Vagina (tissue), 2 donors: ENCODE data around the gene CTDSPL. TPM values are rescaled to one million over a fixed set of nuclear protein-coding genes. Genes with fewer than 3 reads are reported as not detected.
A peak's percentile ranks its signal among the peaks of the same experiment; 100 is the strongest.

ENCODE experiments used
- DNase-seq, 2 donors: peaks; one replicate each; pipeline ENCODE4 v3.0.0-alpha.2; 2017; ENCODE audit errors: extremely low spot score in 2 of 2
- H3K27ac ChIP-seq: fragments of 200-600 bp; sonication (generic); one replicate; pipeline ENCODE4 v1.5.1; 2019
- H3K27me3 ChIP-seq: fragments of 200-600 bp; sonication (generic); one replicate; pipeline ENCODE4 v1.5.1; 2019
- H3K36me3 ChIP-seq, 2 donors: fragments of 200-600 bp; sonication (generic); one replicate each; pipeline ENCODE4 v1.5.1; 2017 to 2019
- H3K4me1 ChIP-seq: fragments of 200-600 bp; sonication (generic); one replicate; pipeline ENCODE4 v1.5.1; 2019
- H3K4me3 ChIP-seq, 2 donors: fragments of 200-600 bp; sonication (generic); 1 replicate in 1 of 2; 2 replicates in 1 of 2; pipeline ENCODE4 v1.5.1; 2016 to 2019
- H3K9me3 ChIP-seq: fragments of 200-600 bp; sonication (generic); one replicate; pipeline ENCODE4 v1.5.1; 2019
- POLR2A ChIP-seq, 2 donors: fragments of 450-650 bp; IDR thresholded peaks; one replicate each; pipeline ENCODE4 v1.6.1; 2017; ENCODE audit warnings: antibody characterized with exemption in 2 of 2, mild to moderate bottlenecking in 2 of 2, moderate library complexity in 2 of 2
- POLR2AphosphoS5 ChIP-seq, 2 donors: sonication (generic); formaldehyde crosslinking; IDR thresholded peaks; one replicate each; pipeline ENCODE4 v1.9.0; 2017; ENCODE audit warnings: antibody characterized with exemption in 2 of 2, mild to moderate bottlenecking in 2 of 2, low read depth in 1 of 2; ENCODE audit not compliant: insufficient read depth in 1 of 2
- intact Hi-C: fragments of 100-400 bp; cut with DNase I; formaldehyde crosslinking; loops from one replicate; pipeline ENCODE4 v1.15.1; 2023
- total RNA-seq: library from RNA; depleted of rRNA; stranded (reverse); fragments of >200 nt; gene quantifications from one replicate; pipeline ENCODE4 v1.2.3, GENCODE V29; 2016
- TF ChIP-seq, protein P1 (sequence below), 3 experiments: fragments of 450-650 bp in 2 of 3; fragments of 200-600 bp in 1 of 3; sonication (generic) in 1 of 3; IDR thresholded peaks; one replicate each; pipeline ENCODE4 v1.5.1; 2017 to 2019; ENCODE audit warnings: antibody characterized with exemption in 3 of 3, mild to moderate bottlenecking in 2 of 3, moderate library complexity in 2 of 3

CTDSPL gene
- total RNA-seq, 1 donor from 2014 or later, result 28.0 TPM

- TF ChIP-seq, protein P1, sequence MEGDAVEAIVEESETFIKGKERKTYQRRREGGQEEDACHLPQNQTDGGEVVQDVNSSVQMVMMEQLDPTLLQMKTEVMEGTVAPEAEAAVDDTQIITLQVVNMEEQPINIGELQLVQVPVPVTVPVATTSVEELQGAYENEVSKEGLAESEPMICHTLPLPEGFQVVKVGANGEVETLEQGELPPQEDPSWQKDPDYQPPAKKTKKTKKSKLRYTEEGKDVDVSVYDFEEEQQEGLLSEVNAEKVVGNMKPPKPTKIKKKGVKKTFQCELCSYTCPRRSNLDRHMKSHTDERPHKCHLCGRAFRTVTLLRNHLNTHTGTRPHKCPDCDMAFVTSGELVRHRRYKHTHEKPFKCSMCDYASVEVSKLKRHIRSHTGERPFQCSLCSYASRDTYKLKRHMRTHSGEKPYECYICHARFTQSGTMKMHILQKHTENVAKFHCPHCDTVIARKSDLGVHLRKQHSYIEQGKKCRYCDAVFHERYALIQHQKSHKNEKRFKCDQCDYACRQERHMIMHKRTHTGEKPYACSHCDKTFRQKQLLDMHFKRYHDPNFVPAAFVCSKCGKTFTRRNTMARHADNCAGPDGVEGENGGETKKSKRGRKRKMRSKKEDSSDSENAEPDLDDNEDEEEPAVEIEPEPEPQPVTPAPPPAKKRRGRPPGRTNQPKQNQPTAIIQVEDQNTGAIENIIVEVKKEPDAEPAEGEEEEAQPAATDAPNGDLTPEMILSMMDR (IDR thresholded peaks at IDR 0.05), result no peak
- TF ChIP-seq POLR2A (IDR thresholded peaks at IDR 0.05), result no peak
- no peak for TF ChIP-seq POLR2AphosphoS5 (IDR thresholded peaks at IDR 0.05; ENCODE audit: insufficient read depth in 1 of 2, low read depth in 1 of 2)
- Histone ChIP-seq H3K27ac (no peak overlapping the region), H3K4me1 (peaks cover 32% of the 10 kb centered on the region), H3K36me3 (no peaks in the 10 kb centered on the region), H3K9me3 (no peaks in the 10 kb centered on the region), H3K27me3 (no peaks in the 10 kb centered on the region), H3K4me3 (no peak overlapping the region)
- intact Hi-C loops, result no loop called here
- DNase-seq, result no peak
Observed at GRCh38 chr3:37916685-37917084, 55.0 kb downstream of the CTDSPL start.

GRCh38 chr3:37918627-37919026 is 56.9 kb downstream of the CTDSPL start:
- H3K27ac ChIP-seq, result no peak overlapping the region
- H3K36me3 ChIP-seq, result no peaks in the 10 kb centered on the region
- H3K9me3 ChIP-seq, result no peaks in the 10 kb centered on the region
- no peak overlapping the region for H3K4me3 ChIP-seq
- DNase-seq, result no peak
- H3K27me3 ChIP-seq, result no peaks in the 10 kb centered on the region
- H3K4me1 ChIP-seq, result peaks cover 43% of the 10 kb centered on the region
- TF ChIP-seq, protein P1 (IDR thresholded peaks at IDR 0.05), result no peak
- TF ChIP-seq POLR2A (IDR thresholded peaks at IDR 0.05) (no peak), POLR2AphosphoS5 (IDR thresholded peaks at IDR 0.05; ENCODE audit: insufficient read depth in 1 of 2, low read depth in 1 of 2) (no peak)
- intact Hi-C loops, result no loop called here

DNA sequence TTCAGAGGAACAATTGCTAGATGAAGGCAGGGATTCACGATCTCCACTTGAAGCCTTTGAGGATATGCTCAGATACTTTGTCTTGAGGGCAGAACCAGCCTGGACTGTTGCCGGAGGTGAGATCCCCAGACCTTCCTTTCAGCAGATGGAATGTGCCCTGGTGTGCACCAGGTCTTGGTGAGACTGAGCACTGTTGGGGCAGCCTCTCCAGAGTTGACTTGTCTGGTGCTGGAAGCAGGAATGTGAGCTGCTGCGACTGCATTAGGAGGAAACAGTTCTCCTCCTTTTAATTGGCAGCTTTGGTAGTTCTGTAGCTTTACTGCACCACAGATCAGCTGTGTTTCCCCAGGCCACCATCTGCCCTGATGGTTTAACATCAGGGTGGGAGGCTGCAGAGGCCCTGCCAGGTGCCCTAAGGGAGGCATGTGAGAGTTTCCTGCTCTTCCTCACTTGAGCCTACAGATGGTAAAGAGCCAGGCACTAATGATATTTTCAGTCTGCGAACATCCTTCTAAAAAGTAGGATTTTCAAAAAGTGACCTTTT is 58.5 kb downstream of the CTDSPL start:
- H3K4me3 ChIP-seq, result no peak overlapping the region
- no peak overlapping the region for H3K27ac ChIP-seq
- TF ChIP-seq POLR2AphosphoS5 (IDR thresholded peaks at IDR 0.05; ENCODE audit: insufficient read depth in 1 of 2, low read depth in 1 of 2) (no peak), POLR2A (IDR thresholded peaks at IDR 0.05) (no peak)
- TF ChIP-seq, protein P1 (IDR thresholded peaks at IDR 0.05), result no peak
- peaks cover 59% of the 10 kb centered on the region for H3K4me1 ChIP-seq
- intact Hi-C loops, result no loop called here
- no peaks in the 10 kb centered on the region for H3K9me3 ChIP-seq
- H3K36me3 ChIP-seq, result no peaks in the 10 kb centered on the region
- no peak for DNase-seq
- no peaks in the 10 kb centered on the region for H3K27me3 ChIP-seq

GRCh38 chr3:37921025-37921424 is 59.3 kb downstream of the CTDSPL start:
- Histone ChIP-seq H3K4me3 (no peak overlapping the region), H3K36me3 (no peaks in the 10 kb centered on the region), H3K27me3 (no peaks in the 10 kb centered on the region), H3K27ac (no peak overlapping the region), H3K4me1 (peaks cover 61% of the 10 kb centered on the region), H3K9me3 (no peaks in the 10 kb centered on the region)
- no peak for TF ChIP-seq POLR2AphosphoS5 (IDR thresholded peaks at IDR 0.05; ENCODE audit: insufficient read depth in 1 of 2, low read depth in 1 of 2)
- TF ChIP-seq POLR2A (IDR thresholded peaks at IDR 0.05), result no peak
- TF ChIP-seq, protein P1 (IDR thresholded peaks at IDR 0.05), result no peak
- intact Hi-C loops, result no loop called here
- DNase-seq, result no peak

DNA sequence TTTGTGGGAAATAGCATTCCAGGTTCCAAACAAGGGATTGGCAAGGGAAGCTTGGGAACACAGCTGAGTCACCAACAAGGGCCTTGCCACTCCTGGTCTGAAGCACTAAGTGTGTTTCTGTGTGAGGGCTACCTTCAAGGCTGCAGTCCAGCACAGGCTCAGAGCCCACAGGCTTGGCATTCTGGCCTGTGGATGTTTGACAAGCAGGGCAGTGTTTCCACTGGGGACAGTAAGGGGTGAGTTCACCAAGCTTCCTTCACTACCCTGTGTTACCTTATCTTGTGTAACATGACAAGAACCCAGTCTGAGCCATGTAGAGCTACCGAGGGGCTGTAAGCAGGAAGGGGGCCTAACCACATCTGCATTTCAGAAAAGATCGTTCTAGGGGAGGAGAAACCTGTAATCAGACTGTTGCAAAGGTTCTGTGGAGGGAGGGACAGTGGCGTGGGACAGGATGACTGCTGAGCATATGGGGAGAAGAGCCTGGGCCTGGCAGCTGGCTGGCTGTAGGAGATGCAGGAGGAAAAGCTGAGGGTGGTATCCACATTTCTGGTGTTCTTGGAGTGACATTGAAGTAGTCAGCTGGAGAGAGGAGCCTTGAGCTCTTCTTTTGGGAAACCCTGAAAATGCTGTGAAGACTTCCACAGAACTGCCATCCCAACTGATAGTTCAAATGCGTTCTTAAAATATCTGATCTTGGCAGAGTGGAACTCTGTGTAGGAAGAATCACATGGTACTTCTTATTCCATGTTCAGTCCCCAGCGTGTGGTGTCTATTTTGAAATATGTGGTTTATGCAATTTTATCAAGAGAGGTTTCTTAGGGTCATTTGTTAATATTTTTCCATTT is 61.3 kb downstream of the CTDSPL start:
- H3K4me1 ChIP-seq, result peaks cover 61% of the 10 kb centered on the region
- intact Hi-C loops, result no loop called here
- no peak for DNase-seq
- no peaks in the 10 kb centered on the region for H3K36me3 ChIP-seq
- H3K27me3 ChIP-seq, result no peaks in the 10 kb centered on the region
- peak overlapping the region; percentile 47 for H3K27ac ChIP-seq
- H3K9me3 ChIP-seq, result no peaks in the 10 kb centered on the region
- TF ChIP-seq, protein P1 (IDR thresholded peaks at IDR 0.05), result no peak
- no peak for TF ChIP-seq POLR2AphosphoS5 (IDR thresholded peaks at IDR 0.05; ENCODE audit: insufficient read depth in 1 of 2, low read depth in 1 of 2)
- TF ChIP-seq POLR2A (IDR thresholded peaks at IDR 0.05), result no peak
- H3K4me3 ChIP-seq, result no peak overlapping the region
